Gastrocnemius medialis (tissue), 4 donors: Measurements from ENCODE around the gene PCID2. TPM values are rescaled to one million over a fixed set of nuclear protein-coding genes. Genes with fewer than 3 reads are reported as not detected.
"Not testable (repeated sequence)": the region's sequence is repeated elsewhere in the genome, so short reads cannot be mapped to it uniquely, and the experiment has no call there.

Source experiments
- ATAC-seq, 2 donors: fragments of 150-250 bp; one replicate each; pipeline ENCODE4 v1.9.1; 2016
- DNase-seq, 2 donors: peaks; one replicate each; pipeline ENCODE4 v3.0.0-alpha.2; 2019
- H3K27ac ChIP-seq, 4 donors: fragments of 200-600 bp; sonication (generic); 1 replicate in 1 of 4; 2 replicates in 3 of 4; pipeline ENCODE4 v1.5.1; 2016 to 2018; ENCODE audit warnings: mild to moderate bottlenecking in 2 of 4, moderate library complexity in 1 of 4
- H3K27me3 ChIP-seq, 3 donors: fragments of 200-600 bp; sonication (generic) in 2 of 3; 1 replicate in 1 of 3; 2 replicates in 2 of 3; pipeline versions ENCODE4 v1.5.1 to v1.6.0; 2016 to 2019; ENCODE audit warnings: mild to moderate bottlenecking in 1 of 3, moderate library complexity in 1 of 3
- H3K36me3 ChIP-seq, 2 donors: fragments of 200-600 bp; sonication (generic) in 1 of 2; one replicate each; pipeline ENCODE4 v1.5.1; 2017 to 2018
- H3K4me1 ChIP-seq, 2 donors: fragments of 200-600 bp; sonication (generic) in 1 of 2; one replicate each; pipeline ENCODE4 v1.5.1; 2016 to 2017; ENCODE audit warnings: mild to moderate bottlenecking in 2 of 2
- H3K4me3 ChIP-seq, 4 donors: fragments of 200-600 bp; sonication (generic) in 3 of 4; 1 replicate in 1 of 4; 2 replicates in 3 of 4; pipeline ENCODE4 v1.5.1; 2016 to 2019; ENCODE audit warnings: mild to moderate bottlenecking in 2 of 4
- H3K9me3 ChIP-seq, 3 donors: fragments of 200-600 bp; sonication (generic) in 2 of 3; 1 replicate in 1 of 3; 2 replicates in 2 of 3; pipeline ENCODE4 v1.5.1; 2016 to 2019
- POLR2A ChIP-seq, 2 donors: fragments of 450-650 bp; IDR thresholded peaks; one replicate each; pipeline ENCODE4 v1.6.1; 2017; ENCODE audit warnings: antibody characterized with exemption in 2 of 2, mild to moderate bottlenecking in 2 of 2, moderate library complexity in 2 of 2
- in situ Hi-C, 4 donors: fragments of 200-750 bp; cut with MboI; loops; one replicate each; pipeline versions ENCODE4 v1.15.0 to v1.8.0; 2017; ENCODE audit warnings: low sequenced_read_pairs in 4 of 4
- intact Hi-C: fragments of 100-400 bp; cut with DNase I; formaldehyde crosslinking; loops from one replicate; pipeline ENCODE4 v1.15.1; 2023; ENCODE audit warnings: low total_unique reads
- total RNA-seq, 4 donors: library from RNA; depleted of rRNA; stranded (reverse); fragments of >200 nt; gene quantifications; one replicate each; pipeline versions ENCODE4 v1.1.0 to v1.2.3, GENCODE V29; 2016
- TF ChIP-seq, protein P1 (sequence below), 5 experiments: fragments of 450-650 bp in 3 of 5; fragments of 200-600 bp in 2 of 5; sonication (generic) in 2 of 5; IDR thresholded peaks in 4 of 5; conservative IDR thresholded peaks in 1 of 5; 1 replicate in 4 of 5; 2 replicates in 1 of 5; pipeline ENCODE4 v1.5.1; 2016 to 2019; ENCODE audit warnings: antibody characterized with exemption in 5 of 5, mild to moderate bottlenecking in 3 of 5, moderate library complexity in 3 of 5

Gene PCID2
- total RNA-seq, 4 donors from 2014 or later, result 26.4 to 45.6 (median 28.0) TPM

DNA sequence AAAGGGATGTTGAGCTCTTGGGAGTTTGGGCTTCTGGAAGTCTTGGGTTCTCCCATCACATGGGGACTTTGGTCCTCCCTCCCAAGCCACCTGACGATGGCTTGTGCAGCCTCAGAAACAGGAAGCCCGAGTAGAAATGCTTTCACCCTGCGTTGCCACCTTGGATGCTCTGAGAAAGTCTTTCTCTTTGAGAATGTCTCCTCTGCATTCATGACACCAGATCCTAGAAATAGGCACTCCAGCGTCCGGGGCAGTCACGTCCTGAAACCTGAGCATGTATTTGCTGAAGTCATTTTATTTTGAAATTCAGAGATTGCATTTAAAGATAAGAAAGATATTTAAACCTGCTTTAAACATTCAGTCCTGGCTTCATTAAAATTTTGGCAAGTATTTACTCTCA is 35.4 kb upstream of the PCID2 start:
- in situ Hi-C loops, result no loop called here
- no peak for DNase-seq

DNA sequence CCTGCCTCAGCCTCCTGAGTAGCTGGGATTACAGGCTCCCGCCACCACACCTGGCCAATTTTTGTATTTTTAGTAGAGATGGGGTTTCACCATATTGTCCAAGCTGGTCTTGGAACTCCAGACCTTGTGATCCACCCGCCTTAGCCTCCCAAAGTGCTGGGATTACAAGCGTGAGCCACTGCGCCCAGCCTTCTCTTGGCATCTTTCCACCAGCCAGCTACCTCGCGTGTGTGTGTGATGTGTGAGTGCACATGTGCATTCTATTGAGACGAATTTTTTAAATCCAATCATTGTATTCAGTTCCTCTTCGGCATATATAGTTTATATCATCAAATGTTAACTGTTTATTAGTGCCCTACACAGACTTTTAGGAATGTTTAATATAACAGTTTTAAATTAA is 33.2 kb upstream of the PCID2 start:
- ATAC-seq, H3K9me3 ChIP-seq, H3K4me3 ChIP-seq, in situ Hi-C loops, H3K27me3 ChIP-seq, intact Hi-C loops, H3K4me1 ChIP-seq, DNase-seq, H3K27ac ChIP-seq: not testable (repeated sequence)
- H3K36me3 ChIP-seq, result peaks cover 0 to 94% of the 10 kb centered on the region in 2 donors

More for the DNA sequence above, 35.4 kb upstream of the PCID2 start:
- peak overlapping the region in 1 of 4 donors; percentile 35 for H3K27ac ChIP-seq
- no peaks in the 10 kb centered on the region for H3K27me3 ChIP-seq
- intact Hi-C loops, result no loop called here
- peak in 1 of 2 donors; percentile 68 for ATAC-seq
- H3K9me3 ChIP-seq, result no peaks in the 10 kb centered on the region
- no peaks in the 10 kb centered on the region for H3K4me1 ChIP-seq
- H3K36me3 ChIP-seq, result peaks cover 0 to 100% of the 10 kb centered on the region in 2 donors
- no peak overlapping the region for H3K4me3 ChIP-seq
- no peak for TF ChIP-seq POLR2A (IDR thresholded peaks at IDR 0.05)
- TF ChIP-seq, protein P1, sequence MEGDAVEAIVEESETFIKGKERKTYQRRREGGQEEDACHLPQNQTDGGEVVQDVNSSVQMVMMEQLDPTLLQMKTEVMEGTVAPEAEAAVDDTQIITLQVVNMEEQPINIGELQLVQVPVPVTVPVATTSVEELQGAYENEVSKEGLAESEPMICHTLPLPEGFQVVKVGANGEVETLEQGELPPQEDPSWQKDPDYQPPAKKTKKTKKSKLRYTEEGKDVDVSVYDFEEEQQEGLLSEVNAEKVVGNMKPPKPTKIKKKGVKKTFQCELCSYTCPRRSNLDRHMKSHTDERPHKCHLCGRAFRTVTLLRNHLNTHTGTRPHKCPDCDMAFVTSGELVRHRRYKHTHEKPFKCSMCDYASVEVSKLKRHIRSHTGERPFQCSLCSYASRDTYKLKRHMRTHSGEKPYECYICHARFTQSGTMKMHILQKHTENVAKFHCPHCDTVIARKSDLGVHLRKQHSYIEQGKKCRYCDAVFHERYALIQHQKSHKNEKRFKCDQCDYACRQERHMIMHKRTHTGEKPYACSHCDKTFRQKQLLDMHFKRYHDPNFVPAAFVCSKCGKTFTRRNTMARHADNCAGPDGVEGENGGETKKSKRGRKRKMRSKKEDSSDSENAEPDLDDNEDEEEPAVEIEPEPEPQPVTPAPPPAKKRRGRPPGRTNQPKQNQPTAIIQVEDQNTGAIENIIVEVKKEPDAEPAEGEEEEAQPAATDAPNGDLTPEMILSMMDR (IDR thresholded peaks at IDR 0.05 in 4 of 5, conservative IDR thresholded peaks at IDR 0.05 in 1 of 5), result no peak

DNA sequence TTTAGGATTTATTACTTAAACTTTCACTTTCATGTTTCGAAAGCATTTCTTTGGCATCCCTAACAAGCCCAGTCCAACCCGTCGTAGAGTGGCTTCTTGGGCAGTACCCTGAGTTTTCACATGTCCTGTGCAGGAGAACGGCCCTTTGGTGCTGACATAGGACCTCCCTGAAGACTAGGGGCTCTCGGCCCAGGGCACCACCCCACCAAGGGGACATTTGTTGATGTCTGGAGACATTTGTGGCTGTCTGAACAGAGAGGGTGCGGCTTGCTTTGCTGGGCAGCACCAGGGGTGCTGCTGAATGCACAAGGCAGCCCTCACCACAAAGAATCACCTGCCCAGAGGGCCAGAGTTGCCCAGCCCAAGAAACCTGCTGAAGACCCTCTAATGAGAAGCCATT is 31.5 kb upstream of the PCID2 start:
- Histone ChIP-seq H3K4me3 (no peak overlapping the region), H3K27ac (no peak overlapping the region), H3K9me3 (no peaks in the 10 kb centered on the region), H3K36me3 (peaks cover 0 to 92% of the 10 kb centered on the region in 2 donors), H3K27me3 (no peaks in the 10 kb centered on the region), H3K4me1 (no peaks in the 10 kb centered on the region)
- TF ChIP-seq, protein P1 (IDR thresholded peaks at IDR 0.05 in 4 of 5, conservative IDR thresholded peaks at IDR 0.05 in 1 of 5), result no peak
- TF ChIP-seq POLR2A (IDR thresholded peaks at IDR 0.05), result no peak
- ATAC-seq (no peak), DNase-seq (no peak)
- intact Hi-C loops, result no loop called here
- in situ Hi-C loops, result no loop called here

DNA sequence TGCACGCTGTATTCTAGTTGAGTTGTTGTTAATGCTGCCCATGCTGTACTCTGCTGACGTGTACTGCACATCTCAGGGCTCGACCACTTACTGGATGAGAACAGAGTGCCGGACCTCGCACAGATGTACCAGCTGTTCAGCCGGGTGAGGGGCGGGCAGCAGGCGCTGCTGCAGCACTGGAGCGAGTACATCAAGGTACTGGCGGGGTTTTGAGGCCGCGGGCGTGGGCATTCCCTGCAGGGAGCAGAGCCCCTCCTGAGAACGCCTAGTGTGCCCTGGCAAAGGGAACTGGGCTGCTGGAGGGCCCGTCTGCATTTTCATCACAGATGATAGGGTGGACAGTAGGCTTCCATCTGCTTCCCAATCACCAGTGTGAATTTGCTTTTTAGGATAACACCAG is 30.9 kb upstream of the PCID2 start:
- H3K27ac ChIP-seq, result no peak overlapping the region
- H3K27me3 ChIP-seq, result no peaks in the 10 kb centered on the region
- no peak overlapping the region for H3K4me3 ChIP-seq
- in situ Hi-C loops (no loop called here), intact Hi-C loops (no loop called here)
- ATAC-seq (no peak), DNase-seq (no peak)
- H3K4me1 ChIP-seq, result no peaks in the 10 kb centered on the region
- TF ChIP-seq POLR2A (IDR thresholded peaks at IDR 0.05), result no peak
- TF ChIP-seq, protein P1 (IDR thresholded peaks at IDR 0.05 in 4 of 5, conservative IDR thresholded peaks at IDR 0.05 in 1 of 5), result no peak
- H3K36me3 ChIP-seq, result peaks cover 0 to 92% of the 10 kb centered on the region in 2 donors
- no peaks in the 10 kb centered on the region for H3K9me3 ChIP-seq

DNA sequence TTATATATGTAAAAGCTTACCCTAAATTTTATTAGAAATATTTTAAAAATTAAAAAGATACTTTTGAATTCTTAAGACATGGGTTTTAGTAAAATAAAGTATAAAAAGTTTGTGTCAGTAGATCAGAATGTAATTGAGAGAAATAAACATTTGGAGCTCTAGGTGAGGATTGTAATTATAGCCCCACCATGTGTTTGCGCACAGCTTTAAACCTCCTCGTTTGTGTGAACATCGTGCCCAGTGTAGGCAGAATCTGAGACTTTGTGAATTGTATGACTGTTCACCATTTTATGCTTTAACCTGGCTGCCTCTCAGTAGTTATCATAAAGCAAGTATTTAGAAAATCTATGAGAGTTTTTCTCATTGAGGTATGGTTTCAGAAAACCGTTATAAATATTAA is 30.1 kb upstream of the PCID2 start:
- no peak overlapping the region for H3K4me3 ChIP-seq
- DNase-seq (no peak), ATAC-seq (no peak)
- no peaks in the 10 kb centered on the region for H3K27me3 ChIP-seq
- TF ChIP-seq, protein P1 (IDR thresholded peaks at IDR 0.05 in 4 of 5, conservative IDR thresholded peaks at IDR 0.05 in 1 of 5), result no peak
- TF ChIP-seq POLR2A (IDR thresholded peaks at IDR 0.05), result no peak
- no peak overlapping the region for H3K27ac ChIP-seq
- in situ Hi-C loops, result no loop called here
- H3K4me1 ChIP-seq, result no peaks in the 10 kb centered on the region
- intact Hi-C loops, result no loop called here
- peaks cover 0 to 91% of the 10 kb centered on the region in 2 donors for H3K36me3 ChIP-seq
- no peaks in the 10 kb centered on the region for H3K9me3 ChIP-seq
